ENCODE results near the gene ACYP1. TPM values are rescaled to one million over a fixed set of nuclear protein-coding genes. Genes with fewer than 3 reads are reported as not detected.

Gene ACYP1
- total and polyA plus RNA-seq, 2 of the 13 experiments (the other 11 are each of a cell fraction or from before 2014, with no cell fraction given), result 9.7 to 22.4 TPM

DNA sequence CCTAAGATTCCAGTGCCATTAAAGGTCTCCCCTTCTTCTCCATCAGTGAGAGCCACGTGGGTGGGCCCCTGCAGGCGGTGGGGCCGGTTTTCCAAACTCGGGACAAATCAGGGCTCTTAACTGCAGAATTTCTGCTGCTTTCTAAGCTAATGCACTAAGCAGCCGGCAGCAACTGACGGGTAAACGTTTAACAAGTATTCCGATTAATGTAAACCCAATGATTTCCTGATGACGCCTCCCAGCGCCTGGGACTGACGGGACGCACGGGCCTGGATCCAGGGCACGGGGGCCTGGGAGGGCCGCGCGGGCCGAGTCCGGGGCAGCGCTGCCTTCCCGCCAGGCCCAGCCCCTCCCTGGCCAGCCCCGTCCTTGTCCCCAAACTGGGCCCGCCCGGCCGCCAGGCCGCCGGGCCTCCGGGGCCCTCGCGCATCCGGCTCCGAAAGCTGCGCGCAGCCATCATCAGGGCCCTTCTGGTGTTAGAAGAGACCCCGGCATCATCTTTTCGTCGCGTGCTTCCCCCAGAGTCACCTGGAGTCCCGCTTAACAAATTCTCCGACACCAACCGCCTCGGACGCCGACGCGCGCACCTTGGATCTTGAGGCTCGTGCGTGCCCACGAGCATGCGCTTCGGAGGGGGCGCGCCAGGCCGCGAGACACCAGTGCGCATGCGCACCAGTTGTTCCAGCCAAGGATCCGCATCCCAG is 12.8 kb downstream of the ACYP1 start, which contains the start of gene MLH3 (continued):
- TF ChIP-seq SNAPC4 (CRISPR knock-in tag; IDR thresholded peaks at IDR 0.05) (no peak), ZNF644 (CRISPR knock-in tag; IDR thresholded peaks at IDR 0.05; ENCODE audit: low read depth) (no peak), WIZ (CRISPR knock-in tag; IDR thresholded peaks at IDR 0.05) (no peak), BRCA1 (CRISPR knock-in tag; IDR thresholded peaks at IDR 0.05) (no peak), AKAP8 (CRISPR knock-in tag; IDR thresholded peaks at IDR 0.05) (no peak)

DNA sequence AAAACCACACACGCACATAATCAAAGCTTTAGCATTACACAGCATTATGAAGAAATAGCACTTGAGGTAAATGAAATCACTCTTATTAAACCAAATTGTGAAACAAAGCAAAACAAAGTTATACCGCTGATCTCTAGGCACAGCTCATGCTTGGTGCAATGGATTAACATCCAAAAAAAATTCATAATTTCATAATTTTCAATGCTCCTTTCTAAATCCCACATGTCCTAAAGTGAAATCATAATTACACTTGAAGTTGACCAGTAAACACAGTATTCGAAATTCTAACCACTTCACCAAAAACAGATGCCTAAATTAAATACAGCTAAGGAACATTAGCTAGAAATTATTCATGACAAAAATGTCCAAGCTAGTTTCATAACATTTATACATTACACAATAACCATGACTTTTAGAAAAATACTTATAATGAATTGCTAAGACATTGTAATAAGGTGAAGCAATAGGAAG is 14.1 kb downstream of the ACYP1 start:
- DNase-seq (ENCODE audit: low spot score) (no peak), FAIRE-seq (no peak), ATAC-seq (no peak)
- intact Hi-C loops (cut with micrococcal nuclease; ENCODE audit: unreplicated experiment), result no loop called here
- no peaks in the 10 kb centered on the region for H4K20me1 ChIP-seq (ENCODE audit: insufficient read depth, low read length)
- no peaks in the 10 kb centered on the region; a peak in 2 of 5 replicates for H3K36me3 ChIP-seq (replicated peaks in 1 of 2; ENCODE audit: control insufficient read depth in 1 of 2, insufficient read depth in 2 of 2, low read length in 2 of 2)
- peaks cover 47% of the 10 kb centered on the region for H3K4me1 ChIP-seq (ENCODE audit: insufficient read depth, low read length)
- no peak overlapping the region for H3K27ac ChIP-seq (ENCODE audit: extremely low read length, insufficient read depth, low read length)
- no peaks in the 10 kb centered on the region for H3K27me3 ChIP-seq (ENCODE audit: control insufficient read depth in 1 of 2, insufficient read depth in 2 of 2, low read length in 2 of 2)
- no peaks in the 10 kb centered on the region for H3K9me3 ChIP-seq (ENCODE audit: low read length)
- BruUV-seq (replicated peaks), result no TSS peak
- H3K9ac ChIP-seq (ENCODE audit: insufficient read depth, low read depth, low read length), result no peak overlapping the region
- TF ChIP-seq CEBPB (IDR thresholded peaks at IDR 0.05; ENCODE audit: borderline replicate concordance, low read depth, low read length) (peak; percentile 49; the same call in 1 of the 2 replicates), ZNF878 (CRISPR knock-in tag; IDR thresholded peaks at IDR 0.05) (no peak), ZNF235 (CRISPR knock-in tag; IDR thresholded peaks at IDR 0.05; ENCODE audit: borderline replicate concordance) (no peak), HNRNPLL (IDR thresholded peaks at IDR 0.05; ENCODE audit: low read depth, low read length, poor library complexity, severe bottlenecking) (no peak)
- POLR2A ChIA-PET, result interaction anchor here (1.2 to 4.2 kb wide), 3 partner anchors 8 to 20 kb away, joined by 3 to 18 read pairs (median 13); partner anchors contain the start of genes ACYP1 and ZC2HC1C
- H3K4me2 ChIP-seq (ENCODE audit: low read depth, low read length), result peak overlapping the region; percentile 78; the same call in 1 of the 2 replicates
- H3K4me3 ChIP-seq (replicated peaks in 1 of 3; ENCODE audit: insufficient read depth in 1 of 3, low read depth in 2 of 3, low read length in 3 of 3), result peak overlapping the region in 1 of 3 experiments; percentile 75; a peak in 1 of 6 replicates
- H2AFZ ChIP-seq (ENCODE audit: low read length), result no peak overlapping the region
- 96% methylated on average over 3 of the region's 3 CpGs for WGBS (ENCODE audit: low lambda C conversion rate)
- CTCF ChIA-PET (ENCODE audit: low intra/inter-chr PET ratio, low total read pairs), result no interaction called here
- in situ Hi-C loops (cut with HindIII; ENCODE audit: extremely low pct_ligation_motif_present, low pct_unique_long_range_greater_than_20kb), result no loop called here
- peaks cover 18% of the 10 kb centered on the region for H3K79me2 ChIP-seq (ENCODE audit: insufficient read depth, low read length)

Data from HepG2 (cell line).